Osteocyte (in vitro differentiated cells): ENCODE measurements around the gene EOGT. TPM values are rescaled to one million over a fixed set of nuclear protein-coding genes. Genes with fewer than 3 reads are reported as not detected.

Source experiments
- DNase-seq: peaks from one replicate; pipeline ENCODE4 v3.0.0; 2021; ENCODE audit warnings: mixed read lengths; ENCODE audit not compliant: unreplicated experiment; ENCODE audit errors: extremely low spot score
- H3K27ac Mint-ChIP-seq: one replicate; pipeline ENCODE4 v1.8.0; 2021; ENCODE audit warnings: mild to moderate bottlenecking, mixed read lengths; ENCODE audit not compliant: unreplicated experiment
- H3K27me3 Mint-ChIP-seq: one replicate; pipeline ENCODE4 v1.8.0; 2021; ENCODE audit warnings: mixed read lengths; ENCODE audit not compliant: unreplicated experiment
- H3K36me3 Mint-ChIP-seq: one replicate; pipeline ENCODE4 v1.8.0; 2021; ENCODE audit warnings: mixed read lengths; ENCODE audit not compliant: unreplicated experiment
- H3K4me1 Mint-ChIP-seq: one replicate; pipeline ENCODE4 v1.8.0; 2021; ENCODE audit warnings: mixed read lengths; ENCODE audit not compliant: unreplicated experiment
- H3K4me3 Mint-ChIP-seq: one replicate; pipeline ENCODE4 v1.8.0; 2021; ENCODE audit warnings: mild to moderate bottlenecking, moderate library complexity, mixed read lengths; ENCODE audit not compliant: unreplicated experiment
- H3K9me3 Mint-ChIP-seq: one replicate; pipeline ENCODE4 v1.8.0; 2021; ENCODE audit warnings: mixed read lengths; ENCODE audit not compliant: unreplicated experiment
- microRNA-seq: library from miRNA; unstranded; fragments of <30 nt; microRNA quantifications from one replicate; pipeline ENCODE4 v1.1.0, GENCODE V29; 2020; ENCODE audit not compliant: unreplicated experiment
- total RNA-seq: library from RNA; stranded (reverse); gene quantifications from 2 replicates; pipeline ENCODE4 v1.2.1, GENCODE V29; 2021
- TF ChIP-seq, protein P1 (sequence below): fragments of 200-600 bp; sonication (generic); IDR thresholded peaks from 2 replicates; pipeline ENCODE4 v1.5.0; 2021; ENCODE audit warnings: antibody characterized with exemption, mild to moderate bottlenecking, moderate library complexity

Gene EOGT
- total RNA-seq, 1 donor from 2014 or later, result 27.6 TPM

DNA sequence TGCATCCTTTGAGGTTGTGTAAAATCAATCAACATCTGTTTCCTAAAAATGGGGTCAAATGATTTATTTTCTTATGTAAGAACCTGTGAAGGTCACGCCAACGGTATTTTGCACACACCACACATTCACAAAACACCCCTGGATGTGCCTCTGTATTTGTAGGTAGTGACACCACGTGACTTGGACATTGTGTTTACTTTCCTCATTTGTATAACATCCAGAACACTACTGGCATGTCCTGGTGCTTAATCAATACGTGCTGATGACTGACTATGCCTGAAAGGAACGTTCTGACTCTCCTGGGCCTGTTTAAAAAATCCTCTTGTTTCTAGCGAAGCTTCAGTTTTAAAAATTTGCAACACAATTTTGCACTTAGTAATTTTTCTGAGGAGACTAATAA, 77.7 kb downstream of the EOGT start:
- Mint-ChIP-seq H3K27me3 (peaks cover 78% of the 10 kb centered on the region), H3K9me3 (no peaks in the 10 kb centered on the region), H3K4me1 (peaks cover 2% of the 10 kb centered on the region), H3K4me3 (no peak overlapping the region), H3K36me3 (no peaks in the 10 kb centered on the region), H3K27ac (no peak overlapping the region)
- no peak for DNase-seq
- TF ChIP-seq, protein P1, sequence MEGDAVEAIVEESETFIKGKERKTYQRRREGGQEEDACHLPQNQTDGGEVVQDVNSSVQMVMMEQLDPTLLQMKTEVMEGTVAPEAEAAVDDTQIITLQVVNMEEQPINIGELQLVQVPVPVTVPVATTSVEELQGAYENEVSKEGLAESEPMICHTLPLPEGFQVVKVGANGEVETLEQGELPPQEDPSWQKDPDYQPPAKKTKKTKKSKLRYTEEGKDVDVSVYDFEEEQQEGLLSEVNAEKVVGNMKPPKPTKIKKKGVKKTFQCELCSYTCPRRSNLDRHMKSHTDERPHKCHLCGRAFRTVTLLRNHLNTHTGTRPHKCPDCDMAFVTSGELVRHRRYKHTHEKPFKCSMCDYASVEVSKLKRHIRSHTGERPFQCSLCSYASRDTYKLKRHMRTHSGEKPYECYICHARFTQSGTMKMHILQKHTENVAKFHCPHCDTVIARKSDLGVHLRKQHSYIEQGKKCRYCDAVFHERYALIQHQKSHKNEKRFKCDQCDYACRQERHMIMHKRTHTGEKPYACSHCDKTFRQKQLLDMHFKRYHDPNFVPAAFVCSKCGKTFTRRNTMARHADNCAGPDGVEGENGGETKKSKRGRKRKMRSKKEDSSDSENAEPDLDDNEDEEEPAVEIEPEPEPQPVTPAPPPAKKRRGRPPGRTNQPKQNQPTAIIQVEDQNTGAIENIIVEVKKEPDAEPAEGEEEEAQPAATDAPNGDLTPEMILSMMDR, result no peak

DNA sequence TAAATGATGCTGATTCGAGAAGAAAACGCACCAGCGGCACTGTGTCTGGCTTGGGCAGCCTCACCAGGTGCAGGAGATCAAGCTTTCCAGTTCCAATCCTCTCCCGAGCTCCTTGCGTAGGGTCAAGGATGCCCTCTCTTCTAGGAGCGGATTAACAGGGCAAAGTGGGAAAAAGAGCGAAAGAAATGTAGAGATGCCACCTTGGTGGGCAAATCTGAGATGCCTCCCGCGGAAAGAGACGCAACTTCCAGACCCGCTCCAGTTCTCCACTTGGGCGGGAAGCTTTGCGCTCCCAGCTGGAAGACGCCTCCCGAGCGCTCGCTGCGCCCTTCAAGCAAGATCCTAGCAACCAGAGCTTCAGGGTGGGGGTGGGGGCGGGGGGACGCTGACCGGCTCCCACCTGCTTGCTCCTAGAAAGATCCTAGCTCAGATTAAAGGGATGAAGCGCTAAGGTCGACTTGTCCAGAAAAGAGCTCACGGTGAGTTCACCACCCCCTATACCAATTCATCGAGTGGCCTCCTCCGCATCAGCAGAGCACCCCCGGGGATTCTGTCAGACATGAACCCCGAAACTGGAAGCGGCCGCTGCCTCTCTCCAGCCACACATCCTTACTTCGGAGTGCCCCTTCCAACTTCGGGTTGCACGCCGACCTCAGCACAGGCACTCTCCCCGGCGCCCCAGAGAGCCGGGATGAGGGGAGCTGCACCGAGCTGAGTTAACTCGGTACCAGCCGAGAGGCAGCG, 81.9 kb downstream of the EOGT start:
- Mint-ChIP-seq H3K9me3 (no peaks in the 10 kb centered on the region), H3K4me1 (peaks cover 2% of the 10 kb centered on the region), H3K27me3 (peaks cover 88% of the 10 kb centered on the region), H3K4me3 (peak overlapping the region; percentile 34), H3K27ac (no peak overlapping the region), H3K36me3 (no peaks in the 10 kb centered on the region)
- DNase-seq, result no peak
- TF ChIP-seq, protein P1, result no peak

Small RNA genes within 50 kb of the gene (microRNA-seq; reads per million reads assigned to microRNA genes)
- gene MIR3136, result not detected

Other genes with a start within 250 kb of the EOGT start
- gene TAFA4, start 81.1 kb downstream of the EOGT start, total RNA-seq, result not detected in 2 replicates
- 42.0 and 44.4 TPM in 2 replicates for gene TMF1, start 38.6 kb upstream of the EOGT start, total RNA-seq
- gene UBA3, start 66.7 kb upstream of the EOGT start, total RNA-seq, result 75.0 and 78.9 TPM in 2 replicates
- gene ARL6IP5, start 71.3 kb upstream of the EOGT start, total RNA-seq, result 116 and 121 TPM in 2 replicates
- not detected in 2 replicates for gene LMOD3, start 108.9 kb upstream of the EOGT start, total RNA-seq